Ureter (tissue), 1 donor: Measurements from ENCODE around the gene ABLIM2. TPM values are rescaled to one million over a fixed set of nuclear protein-coding genes. Genes with fewer than 3 reads are reported as not detected.

Experiments used
- DNase-seq: peaks from one replicate; pipeline ENCODE4 v3.0.0-alpha.2; 2020; ENCODE audit warnings: low spot score
- total RNA-seq: library from RNA; stranded (reverse); gene quantifications from one replicate; pipeline ENCODE4 v1.2.4, GENCODE V29; 2023
- donor health status: DM: yes; HTN: yes; CAD: no.

ABLIM2 gene
- total RNA-seq, 1 donor from 2014 or later: 8.5 TPM

- DNase-seq: no peak
Observed at GRCh38 chr4:8175686-8176085, 17.1 kb upstream of the ABLIM2 start.

GRCh38 chr4:8174970-8175369 is 16.4 kb upstream of the ABLIM2 start:
- no peak for DNase-seq

GRCh38 chr4:8173492-8174242 is 15.1 kb upstream of the ABLIM2 start:
- DNase-seq: no peak

GRCh38 chr4:8171984-8172924 is 13.6 kb upstream of the ABLIM2 start:
- DNase-seq: no peak

GRCh38 chr4:8171266-8171665 is 12.7 kb upstream of the ABLIM2 start:
- no peak for DNase-seq

DNA sequence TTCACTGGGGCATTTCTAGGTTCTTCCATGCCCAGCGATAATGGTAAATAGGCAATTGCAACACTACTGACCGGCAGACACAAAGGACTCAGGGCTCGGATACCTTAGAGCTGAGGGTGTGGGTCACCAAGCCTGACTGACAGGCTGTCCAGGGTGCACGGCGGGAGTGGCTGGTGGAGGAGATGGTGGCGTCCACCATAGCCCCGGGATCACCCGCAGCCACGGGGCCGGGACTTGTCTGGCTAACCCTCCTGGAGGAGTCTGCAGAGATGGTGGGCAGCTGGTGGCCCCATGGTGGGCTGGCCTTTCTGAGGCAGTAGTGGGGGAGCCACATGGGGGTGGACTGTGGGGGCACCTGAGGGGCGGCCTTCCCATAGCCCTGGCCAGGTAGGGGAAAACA is 11.7 kb upstream of the ABLIM2 start:
- DNase-seq: no peak

DNA sequence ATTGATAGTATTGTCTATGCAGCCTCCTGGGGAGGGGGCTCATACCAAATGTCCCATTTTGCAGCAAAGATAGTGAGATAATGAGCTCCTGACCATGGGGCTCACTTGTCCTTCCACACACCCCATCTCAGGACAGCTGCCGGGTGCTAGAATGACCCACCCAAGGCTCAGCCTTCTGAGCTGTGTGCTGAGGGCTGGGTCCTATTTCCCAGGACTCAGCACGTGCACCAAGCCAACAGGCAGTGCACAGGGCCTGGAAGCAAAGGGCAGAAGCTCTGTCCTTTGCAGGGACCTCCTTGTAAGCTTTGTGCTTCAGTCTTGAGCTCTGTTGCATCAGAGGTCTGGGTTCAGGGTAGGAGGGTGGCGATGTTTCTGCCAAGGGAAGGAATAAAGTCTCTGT is 11.2 kb upstream of the ABLIM2 start:
- no peak for DNase-seq

DNA sequence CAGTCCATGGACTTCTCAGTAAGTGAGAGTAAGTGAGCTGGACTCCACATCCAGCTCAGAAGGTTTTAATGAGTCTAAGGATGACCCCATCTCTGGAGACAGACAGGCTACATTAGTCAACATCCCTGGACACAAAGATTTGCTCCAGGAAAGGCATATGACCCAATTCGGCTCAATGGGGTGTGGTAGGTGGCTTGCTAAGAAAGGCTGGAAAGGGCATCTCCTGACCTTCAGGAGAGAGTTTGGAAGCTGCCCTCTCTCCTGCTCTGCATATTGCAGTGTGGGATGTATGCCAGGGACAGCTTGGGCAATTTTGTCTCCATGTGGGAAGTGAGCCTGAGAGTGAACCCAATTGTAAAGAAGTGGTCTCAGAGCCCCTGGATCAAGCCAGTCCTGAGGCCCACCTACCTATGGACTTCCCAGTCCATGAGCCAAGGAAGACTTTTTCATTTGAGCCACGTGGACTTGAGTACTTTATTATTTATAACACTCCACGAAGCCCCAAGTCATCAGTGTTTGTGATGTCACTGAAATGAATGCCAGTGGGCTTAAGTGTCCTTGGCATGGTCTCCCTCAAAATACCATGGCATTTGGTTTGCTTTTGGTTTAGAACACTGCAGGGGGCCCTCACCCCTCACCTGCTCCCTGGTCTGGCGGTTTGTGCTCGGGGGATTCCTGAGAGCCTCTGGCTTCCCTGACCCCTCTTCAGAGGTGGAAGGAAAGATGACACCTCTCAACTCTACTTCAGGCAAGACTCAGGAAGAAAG is 10.4 kb upstream of the ABLIM2 start:
- no peak for DNase-seq

DNA sequence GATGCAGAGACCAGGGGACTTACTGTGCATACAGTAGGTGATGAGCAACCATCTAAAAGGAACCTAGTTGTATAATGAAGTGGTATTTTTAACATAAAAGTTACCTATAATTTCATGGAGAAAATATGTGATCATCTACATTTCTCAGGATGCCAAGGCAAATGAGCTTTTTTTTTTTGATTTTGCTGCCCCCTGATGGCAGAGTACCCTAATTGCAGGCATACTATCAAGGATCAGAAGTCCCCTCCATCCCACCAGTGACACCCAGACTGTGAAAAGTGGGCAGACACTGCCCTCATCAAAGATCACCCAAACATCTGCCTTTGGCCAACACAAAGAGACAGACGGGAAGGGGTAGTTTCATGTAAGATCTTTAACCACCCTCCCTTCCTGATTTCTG is 9.6 kb upstream of the ABLIM2 start:
- no peak for DNase-seq

- no peak for DNase-seq
Observed at GRCh38 chr4:8167815-8168214, 9.2 kb upstream of the ABLIM2 start.

DNA sequence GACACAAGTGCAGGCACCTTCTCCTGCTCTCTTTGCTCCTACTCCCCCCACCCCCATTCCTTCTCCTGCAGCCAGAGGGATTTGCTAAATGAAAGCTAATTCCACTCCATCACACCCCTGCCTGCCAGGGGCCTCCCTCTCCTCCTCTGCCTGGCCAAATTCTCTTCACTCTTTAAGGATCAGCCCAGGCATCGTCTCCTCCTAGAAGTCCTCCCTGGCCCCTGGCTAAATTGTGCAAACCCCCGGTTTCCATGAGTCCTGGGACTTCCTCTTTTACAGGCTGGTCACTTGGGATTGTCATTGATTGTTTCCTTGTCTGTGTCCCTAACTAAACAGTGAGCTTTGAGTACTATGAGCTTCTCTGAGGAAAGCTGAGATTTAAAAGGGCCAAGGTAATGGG is 8.7 kb upstream of the ABLIM2 start:
- DNase-seq: no peak

- no peak for DNase-seq
Observed at GRCh38 chr4:8165374-8165896, 6.8 kb upstream of the ABLIM2 start.

DNA sequence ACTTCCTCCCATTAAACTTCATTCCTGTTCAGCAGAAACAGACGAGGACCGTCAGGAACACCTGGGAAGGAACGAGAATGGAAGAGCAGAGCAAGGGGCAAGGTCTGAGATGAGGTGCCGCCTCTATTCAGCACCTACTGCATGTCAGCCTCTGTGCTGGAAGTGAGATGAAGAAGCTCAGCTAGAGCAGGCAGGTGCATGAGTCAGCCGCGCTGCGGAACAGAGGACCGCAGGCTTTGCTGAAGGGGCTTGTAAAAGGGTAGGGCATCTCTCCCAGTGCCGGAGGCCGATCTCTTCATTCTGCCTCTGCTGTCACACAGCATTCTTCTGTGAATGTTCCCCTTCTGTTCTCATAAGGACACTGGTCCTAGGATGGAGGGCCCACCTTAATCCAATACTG is 6.1 kb upstream of the ABLIM2 start:
- no peak for DNase-seq

GRCh38 chr4:8164194-8164565 is 5.6 kb upstream of the ABLIM2 start:
- DNase-seq: no peak

DNA sequence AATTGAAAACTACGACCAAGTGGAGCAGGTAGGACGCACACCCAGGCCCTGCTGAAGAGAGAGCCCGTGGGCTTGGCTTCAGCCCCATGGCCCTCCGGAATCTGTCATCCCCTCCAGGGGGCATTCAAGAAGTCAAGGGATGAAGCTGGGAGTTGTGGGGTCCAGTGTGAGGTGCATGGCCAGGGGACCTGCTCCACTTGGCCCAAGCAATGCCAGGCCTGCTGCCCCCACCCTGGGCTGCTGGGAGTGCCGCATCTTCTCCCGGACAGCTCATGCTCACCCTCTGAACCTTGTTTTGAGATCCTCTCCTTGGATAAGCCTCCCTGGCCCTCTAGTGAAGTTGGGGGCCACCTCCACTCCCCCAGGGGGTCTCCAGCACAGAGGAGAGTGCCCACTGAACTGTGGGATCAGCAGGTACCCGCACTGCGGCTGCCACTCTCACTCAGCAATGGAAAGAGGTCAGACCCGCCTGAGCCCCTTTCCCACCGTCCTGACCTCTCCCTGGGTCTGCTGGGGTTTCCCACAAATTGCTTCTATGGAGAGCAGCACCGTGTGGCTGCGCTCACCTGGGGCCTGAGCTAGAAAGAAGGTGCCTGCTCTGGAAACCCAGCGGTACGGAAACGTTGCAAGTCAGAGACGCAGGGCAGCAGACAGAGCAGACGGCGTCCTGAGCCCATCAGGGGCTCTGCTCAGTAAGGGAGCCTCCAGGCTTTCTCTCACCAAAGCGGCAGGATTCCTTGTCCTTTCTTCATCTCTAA is 5.0 kb upstream of the ABLIM2 start:
- no peak for DNase-seq

DNA sequence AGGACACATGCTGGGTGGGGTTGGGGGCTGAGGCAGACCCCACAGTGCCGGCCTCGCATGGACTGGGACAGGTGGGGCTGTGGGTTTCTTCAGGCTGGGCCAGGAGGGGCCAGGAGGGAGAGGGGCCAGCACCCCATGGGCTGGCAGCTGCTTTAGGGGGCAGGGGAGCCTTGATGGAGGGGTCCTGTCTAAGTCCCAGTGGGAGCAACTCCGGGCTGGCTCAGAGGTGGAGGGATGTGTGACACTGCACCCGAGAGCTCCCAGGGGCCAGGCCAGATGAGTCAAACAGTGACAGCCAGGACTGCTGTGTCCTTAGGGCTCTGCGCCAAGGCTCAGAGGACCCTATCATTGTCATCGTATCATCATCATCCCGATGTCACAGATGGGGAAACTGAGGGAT is 4.4 kb upstream of the ABLIM2 start:
- DNase-seq: no peak

- no peak for DNase-seq
Observed at GRCh38 chr4:8162625-8163024, 4.0 kb upstream of the ABLIM2 start.

DNA sequence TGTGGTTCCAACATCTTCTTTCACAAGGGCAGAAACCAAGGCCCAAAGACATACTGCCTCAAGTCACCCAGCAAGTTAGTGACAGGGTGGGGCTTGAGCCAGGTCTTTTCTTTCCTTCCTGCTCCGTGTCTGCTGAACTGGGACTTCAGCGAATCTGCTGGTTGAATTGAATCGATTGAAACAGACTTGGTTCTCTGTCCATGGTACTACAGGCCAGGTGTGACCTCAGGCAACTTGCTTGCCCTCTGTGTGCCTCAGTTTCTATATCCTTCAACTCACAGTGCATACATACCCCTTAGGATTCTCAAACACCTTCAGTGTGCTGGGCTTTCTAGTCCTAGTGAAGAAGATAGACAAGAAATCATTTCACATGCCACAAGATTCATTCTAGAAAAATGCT is 2.0 kb upstream of the ABLIM2 start:
- no peak for DNase-seq

DNA sequence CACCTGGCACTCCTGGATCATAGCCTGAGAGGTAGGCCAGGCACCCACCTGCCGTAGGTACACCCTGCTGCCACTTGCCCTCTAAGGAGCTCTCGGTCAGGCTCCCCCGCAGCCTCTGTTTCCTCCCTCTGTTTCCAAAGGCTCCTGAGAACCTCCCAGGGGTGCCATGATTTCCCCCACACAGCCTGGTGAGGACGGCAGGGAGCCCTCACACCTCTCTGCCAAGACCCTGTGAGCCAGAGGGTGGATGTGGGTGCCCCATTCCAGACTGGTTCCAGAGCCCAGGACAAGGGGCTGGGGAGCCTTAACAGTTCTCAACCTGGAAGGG is 1.6 kb upstream of the ABLIM2 start:
- no peak for DNase-seq

DNA sequence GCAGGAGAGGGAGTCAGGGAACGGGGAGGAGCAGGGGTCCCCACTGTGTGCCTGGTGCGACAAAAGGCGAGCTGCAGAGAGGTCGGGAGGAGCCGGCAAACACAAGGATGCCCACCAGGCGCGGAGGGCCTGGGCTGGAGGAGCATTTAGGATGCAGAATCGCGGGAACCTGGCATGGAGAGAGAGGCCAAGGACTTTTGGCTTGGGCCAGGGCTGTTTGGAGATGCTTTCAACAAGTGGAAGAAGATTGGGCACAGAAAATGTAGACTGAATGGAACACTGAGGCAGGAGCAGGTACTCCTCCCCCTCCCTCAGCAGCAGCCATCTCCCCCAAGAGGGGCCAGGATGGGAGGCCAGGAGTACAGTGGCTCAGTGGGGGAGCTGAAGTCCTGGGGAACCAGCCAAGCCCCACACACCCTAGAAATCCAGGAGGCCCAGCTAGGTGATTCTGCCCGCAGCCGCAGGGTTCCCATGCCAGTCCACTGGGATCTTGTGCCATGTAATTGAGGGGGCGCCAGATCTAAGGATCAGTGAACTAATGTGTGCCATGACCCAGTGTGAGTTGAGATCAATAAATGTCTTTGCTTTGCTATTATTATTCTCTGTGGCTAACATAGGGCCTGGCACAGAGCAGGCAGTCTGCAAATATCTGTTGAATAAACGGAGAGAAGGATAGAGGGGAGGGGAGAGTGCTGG is 1.1 kb upstream of the ABLIM2 start:
- no peak for DNase-seq
